Measurements from ENCODE around the gene CFTR.
"Not testable (repeated sequence)": the region's sequence is repeated elsewhere in the genome, so short reads cannot be mapped to it uniquely, and the experiment has no call there.

Gene CFTR

DNA sequence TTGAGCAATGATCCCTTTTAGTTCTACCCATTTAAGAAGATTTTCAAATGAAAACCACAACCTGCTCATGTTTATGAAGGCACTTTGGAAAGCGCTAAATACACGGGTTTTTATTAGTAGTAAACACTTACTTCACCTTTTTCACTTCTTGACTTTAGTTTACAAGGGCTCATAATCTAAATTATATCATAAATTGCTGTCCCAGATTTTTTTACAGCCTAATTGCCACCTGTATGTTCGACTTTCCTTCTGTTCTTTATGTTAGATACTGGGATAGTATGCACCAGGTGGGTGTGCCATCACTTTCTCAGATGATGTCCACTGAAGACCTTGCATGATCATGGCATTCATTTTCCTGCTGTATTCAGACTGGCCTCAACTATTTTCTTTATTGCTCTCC lies 22.5 kb downstream of the CFTR start:
- no peak for DNase-seq

DNA sequence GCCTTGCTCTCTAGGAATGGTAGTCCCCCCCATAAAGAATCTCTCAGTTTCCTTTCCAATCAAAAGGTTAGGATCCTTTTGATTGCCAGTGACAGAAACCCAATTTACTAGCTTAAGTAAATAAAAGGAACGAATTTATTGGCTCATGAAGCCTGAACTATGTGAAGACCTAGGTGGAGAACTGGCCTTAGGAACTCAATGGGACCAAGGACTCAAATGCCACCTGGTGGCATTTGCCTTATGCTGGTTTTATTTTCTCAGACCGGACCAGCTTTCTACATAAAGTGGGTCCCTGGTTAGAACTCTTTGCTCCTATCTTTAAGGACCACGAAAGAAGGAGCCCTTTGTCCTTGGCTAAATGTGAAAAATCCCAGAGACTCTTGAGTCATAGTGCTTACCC lies 25.4 kb downstream of the CFTR start:
- no peak for DNase-seq

- no peak for DNase-seq
These were observed 28.9 kb downstream of the CFTR start for GRCh38 chr7:117508676-117509075.

DNA sequence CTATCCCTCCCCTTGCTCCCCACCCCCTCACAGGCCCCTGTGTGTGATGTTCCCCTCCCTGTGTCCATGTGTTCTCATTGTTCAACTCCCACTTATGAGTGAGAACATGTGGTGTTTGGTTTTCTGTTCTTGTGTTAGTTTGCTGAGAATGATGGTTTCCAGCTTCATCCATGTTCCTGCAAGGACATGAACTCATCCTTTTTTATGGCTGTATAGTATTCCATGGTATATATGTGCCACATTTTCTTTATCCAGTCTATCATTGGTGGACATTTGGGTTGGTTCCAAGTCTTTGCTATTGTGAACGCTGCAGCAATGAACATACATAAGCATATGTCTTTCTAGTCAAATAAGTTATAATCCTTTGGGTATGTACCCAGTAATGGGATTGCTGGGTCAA lies 37.4 kb downstream of the CFTR start:
- not testable (repeated sequence) for DNase-seq

GRCh38 chr7:117530390-117530789 lies 50.6 kb downstream of the CFTR start:
- no peak for DNase-seq

DNA sequence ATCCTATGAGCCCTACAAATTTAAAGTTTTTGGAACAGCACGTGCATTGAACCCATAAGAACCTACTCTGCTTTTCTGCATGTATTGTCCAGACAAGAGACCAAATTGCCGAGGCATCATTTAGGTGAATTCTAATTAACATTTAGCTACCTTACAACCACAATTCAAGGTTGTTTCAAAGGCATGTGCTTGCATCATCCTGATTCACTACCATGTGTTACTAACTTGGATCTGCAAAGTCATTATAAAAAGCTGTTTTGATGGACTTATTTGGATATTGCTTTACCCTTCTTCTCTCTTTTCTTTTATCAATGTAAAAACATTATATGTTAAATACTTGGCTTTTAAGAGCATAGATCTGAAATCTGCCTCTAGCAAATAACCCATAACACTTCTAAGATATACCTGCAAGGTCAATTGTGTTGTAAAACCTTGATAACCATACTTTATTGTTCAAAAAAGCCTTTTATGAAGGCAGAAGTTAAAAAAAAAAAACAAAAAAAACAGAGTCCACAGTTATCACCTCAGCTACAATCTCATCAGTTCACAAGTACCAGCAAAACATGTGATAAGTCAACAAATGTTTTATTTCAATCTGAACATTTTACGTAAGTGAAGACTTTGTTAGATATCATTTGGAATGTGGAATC lies 51.9 kb downstream of the CFTR start:
- DNase-seq, result no peak

DNA sequence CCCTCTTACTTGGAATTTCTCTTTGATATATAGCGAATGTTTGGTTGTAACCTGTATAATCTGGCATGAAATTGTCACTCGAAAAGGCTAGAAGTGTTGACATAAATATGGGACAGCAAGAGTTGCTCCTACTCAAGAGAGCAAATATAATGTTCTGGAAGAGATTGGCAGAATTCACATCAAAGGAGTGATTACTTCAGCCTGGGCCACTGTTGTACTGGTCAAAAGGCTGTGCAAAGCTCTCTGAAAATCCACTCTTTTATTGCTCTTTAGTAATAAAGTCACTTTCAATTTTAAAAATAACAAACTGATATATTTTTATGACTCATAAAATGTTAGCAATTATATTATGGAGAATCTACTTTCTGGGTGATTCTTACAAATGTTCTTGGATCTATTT lies 58.2 kb downstream of the CFTR start:
- no peak for DNase-seq

DNA sequence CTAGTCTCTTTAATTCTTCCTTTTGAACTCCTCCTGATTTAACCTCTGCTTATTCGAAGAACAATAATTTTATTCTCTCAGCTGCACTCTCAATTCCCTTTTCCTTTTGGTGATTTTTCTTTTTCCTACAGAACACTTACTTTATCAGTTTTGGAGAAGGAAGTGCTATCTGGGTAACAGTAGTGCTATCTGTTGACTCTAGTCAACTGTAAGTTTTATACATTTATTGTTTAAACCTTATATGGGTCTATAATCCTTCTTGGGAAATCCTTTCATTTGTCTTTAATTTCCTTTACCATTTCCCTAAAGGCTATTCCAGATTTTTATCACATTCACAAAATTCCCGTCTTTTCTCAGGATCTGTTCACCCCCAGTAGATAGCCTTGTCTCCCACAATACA lies 64.2 kb downstream of the CFTR start:
- no peak for DNase-seq

GRCh38 chr7:117548035-117548434 lies 68.2 kb downstream of the CFTR start:
- no peak for DNase-seq

GRCh38 chr7:117550625-117551024 lies 70.8 kb downstream of the CFTR start:
- no peak for DNase-seq

GRCh38 chr7:117552660-117553059 lies 72.8 kb downstream of the CFTR start:
- DNase-seq, result no peak

DNA sequence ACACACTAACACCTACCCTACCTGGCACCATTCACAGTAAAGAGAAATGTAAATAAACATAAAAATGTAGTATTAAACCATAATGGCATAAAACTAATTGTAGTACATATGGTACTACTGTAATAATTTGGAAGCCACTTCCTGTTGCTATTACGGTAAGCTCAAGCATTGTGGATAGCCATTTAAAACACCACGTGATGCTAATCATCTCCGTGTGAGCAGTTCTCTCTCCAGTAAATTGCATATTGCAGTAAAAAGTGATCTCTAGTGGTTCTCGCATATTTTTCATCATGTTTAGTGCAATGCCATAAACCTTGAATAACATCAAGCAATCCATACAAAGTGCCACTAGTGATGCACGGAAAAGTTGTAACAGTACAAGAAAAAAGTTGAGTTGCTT lies 75.4 kb downstream of the CFTR start:
- DNase-seq, result no peak

DNA sequence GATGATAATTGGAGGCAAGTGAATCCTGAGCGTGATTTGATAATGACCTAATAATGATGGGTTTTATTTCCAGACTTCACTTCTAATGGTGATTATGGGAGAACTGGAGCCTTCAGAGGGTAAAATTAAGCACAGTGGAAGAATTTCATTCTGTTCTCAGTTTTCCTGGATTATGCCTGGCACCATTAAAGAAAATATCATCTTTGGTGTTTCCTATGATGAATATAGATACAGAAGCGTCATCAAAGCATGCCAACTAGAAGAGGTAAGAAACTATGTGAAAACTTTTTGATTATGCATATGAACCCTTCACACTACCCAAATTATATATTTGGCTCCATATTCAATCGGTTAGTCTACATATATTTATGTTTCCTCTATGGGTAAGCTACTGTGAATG lies 79.6 kb downstream of the CFTR start:
- no peak for DNase-seq

- DNase-seq, result no peak
These were observed 80.2 kb downstream of the CFTR start for GRCh38 chr7:117560030-117560429.

- DNase-seq, result no peak
These were observed 82.9 kb downstream of the CFTR start for GRCh38 chr7:117562759-117563158.

DNA sequence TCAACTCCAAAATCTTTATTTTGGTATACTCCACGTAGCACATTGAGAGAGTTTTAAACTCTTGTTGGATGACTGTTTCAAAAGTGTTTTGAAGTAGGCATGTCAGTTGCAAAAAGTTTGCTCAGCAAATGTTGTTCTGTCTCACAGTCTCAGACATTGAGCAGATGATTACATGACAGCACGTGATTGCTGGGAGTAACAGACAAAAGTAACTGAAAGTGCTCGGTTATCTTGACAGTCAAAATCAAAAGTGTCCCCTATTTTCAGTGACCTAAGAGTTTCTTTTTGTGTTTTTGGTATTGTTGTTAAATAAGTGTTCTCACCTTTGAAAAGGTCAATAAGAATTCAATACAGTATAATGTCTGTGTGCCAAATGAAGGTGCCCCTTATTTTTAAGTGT lies 84.3 kb downstream of the CFTR start:
- no peak for DNase-seq

DNA sequence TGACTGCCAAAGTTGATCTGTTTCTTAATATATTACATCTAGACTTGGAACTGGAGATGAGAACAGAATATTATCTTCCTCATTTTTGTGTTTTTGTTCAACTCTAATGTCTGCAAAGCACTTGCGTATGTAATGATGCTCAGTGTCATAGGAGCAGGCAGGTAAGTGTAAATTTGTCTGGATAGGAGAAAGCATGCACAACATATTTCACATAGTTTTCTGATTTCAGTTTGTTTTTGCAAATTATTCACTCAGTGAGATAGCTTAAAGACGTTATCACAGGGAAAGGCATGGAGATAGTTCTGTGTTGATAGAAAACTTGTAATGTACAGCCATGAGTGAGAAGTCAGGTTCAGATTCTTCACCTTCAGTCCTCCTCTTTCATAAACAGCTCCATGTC lies 84.8 kb downstream of the CFTR start:
- no peak for DNase-seq

DNA sequence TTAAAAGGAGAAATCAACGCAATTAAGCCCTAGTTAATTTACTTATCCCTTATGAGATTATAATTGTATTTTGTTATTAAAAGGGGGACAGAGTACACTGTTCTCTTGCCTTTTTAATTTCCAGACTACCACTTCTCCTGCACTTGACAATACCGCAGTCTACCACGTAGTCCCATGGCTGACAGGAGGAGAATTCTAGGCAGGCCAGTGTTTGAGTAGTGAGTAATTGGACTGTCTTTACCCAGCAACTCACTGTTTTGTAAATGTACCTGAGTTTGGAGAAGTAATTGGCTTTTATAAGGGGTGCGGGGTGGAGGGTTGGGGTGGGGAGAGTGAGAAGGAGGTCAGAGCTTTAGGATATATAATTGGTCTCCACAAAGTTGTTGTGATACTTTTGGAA lies 85.4 kb downstream of the CFTR start:
- DNase-seq, result no peak

DNA sequence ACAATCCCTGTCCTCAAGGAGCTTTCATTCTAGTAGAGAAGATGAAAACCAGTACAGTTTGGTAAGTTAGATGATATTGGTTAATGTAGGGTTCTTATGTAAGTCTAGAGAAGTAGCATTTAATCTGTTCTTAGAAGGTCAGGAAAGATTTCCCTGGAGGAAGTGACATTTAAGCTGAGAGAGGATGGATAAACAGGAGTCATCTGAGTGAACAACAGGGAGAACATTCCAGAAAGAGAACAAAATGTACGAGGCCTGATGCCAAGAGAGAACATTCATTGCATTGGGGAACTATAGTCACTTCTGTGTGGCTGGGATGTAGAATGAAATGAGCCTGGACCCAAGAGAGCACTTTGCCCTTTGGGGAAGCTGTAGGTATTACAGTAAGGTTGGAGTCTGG lies 88.0 kb downstream of the CFTR start:
- no peak for DNase-seq

GRCh38 chr7:117572856-117573620 lies 93.2 kb downstream of the CFTR start:
- DNase-seq, result no peak

DNA sequence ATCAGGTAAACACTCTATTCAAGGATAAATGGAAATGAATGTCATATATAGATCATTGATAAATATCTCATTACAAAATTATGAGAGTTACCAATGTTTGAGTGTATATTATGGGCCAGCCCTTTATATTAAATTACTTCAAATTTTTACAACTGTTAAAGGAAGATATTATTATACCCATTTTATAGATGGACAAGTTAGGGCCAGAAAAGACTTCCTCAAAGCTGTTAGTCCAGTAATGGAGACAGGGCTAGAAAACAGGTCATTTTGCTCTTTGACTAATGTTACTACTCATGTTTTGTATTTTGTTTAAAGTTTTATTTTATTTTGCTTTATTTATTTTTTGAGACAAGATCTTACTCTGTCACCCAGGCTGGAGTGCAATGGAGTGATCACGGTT lies 101.6 kb downstream of the CFTR start:
- no peak for DNase-seq

- no peak for DNase-seq
These were observed 102.4 kb downstream of the CFTR start for GRCh38 chr7:117582219-117582704.

DNA sequence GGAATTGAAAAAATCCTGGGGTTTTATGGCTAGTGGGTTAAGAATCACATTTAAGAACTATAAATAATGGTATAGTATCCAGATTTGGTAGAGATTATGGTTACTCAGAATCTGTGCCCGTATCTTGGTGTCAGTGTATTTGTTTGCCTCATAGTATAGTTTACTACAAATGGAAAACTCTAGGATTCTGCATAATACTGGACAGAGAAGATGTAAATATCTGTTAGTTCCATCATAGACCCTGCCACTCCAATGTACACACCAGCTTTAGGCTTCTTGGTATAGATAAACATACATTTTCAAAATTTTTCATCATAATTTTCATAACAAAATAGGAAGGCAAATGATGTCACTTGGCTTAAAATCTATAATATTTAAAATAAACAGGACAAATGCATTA lies 108.1 kb downstream of the CFTR start:
- DNase-seq, result no peak

DNA sequence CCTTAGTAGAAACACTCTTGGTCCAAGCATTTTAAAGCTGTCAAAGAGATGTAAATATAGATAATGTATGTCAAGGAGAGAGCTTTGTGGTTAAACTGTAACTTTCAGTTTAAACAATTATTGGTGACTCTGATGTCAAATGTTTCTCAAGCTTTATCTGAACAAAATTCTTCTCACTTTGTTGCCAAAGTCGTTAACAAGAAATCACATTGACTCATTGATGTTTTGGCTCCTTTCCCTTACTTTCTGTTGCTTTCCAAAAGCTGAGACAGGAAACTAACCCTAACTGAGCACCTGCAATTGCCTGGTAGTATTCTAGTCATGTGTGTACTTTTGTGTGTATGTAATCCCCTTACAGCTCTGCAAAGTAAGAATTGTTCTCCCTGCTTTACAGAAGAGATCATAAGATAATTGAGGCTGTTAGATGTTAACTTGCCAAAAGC lies 108.5 kb downstream of the CFTR start:
- DNase-seq, result peak; percentile 73

DNA sequence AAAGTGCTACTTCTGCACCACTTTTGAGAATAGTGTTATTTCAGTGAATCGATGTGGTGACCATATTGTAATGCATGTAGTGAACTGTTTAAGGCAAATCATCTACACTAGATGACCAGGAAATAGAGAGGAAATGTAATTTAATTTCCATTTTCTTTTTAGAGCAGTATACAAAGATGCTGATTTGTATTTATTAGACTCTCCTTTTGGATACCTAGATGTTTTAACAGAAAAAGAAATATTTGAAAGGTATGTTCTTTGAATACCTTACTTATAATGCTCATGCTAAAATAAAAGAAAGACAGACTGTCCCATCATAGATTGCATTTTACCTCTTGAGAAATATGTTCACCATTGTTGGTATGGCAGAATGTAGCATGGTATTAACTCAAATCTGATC lies 110.4 kb downstream of the CFTR start:
- no peak for DNase-seq

All from activated CD4-positive, alpha-beta T cell treated with anti-CD3 and anti-CD28 coated beads, Interleukin-10, Interleukin-2, amounts not matched to agents 100 ng/mL and 50 ng/mL, durations not matched to agents 16 hours and 8 hours (primary cell).